Gastrocnemius medialis (tissue), 4 donors: ENCODE results near the gene UROC1. TPM values are rescaled to one million over a fixed set of nuclear protein-coding genes. Genes with fewer than 3 reads are reported as not detected.
A peak's percentile ranks its signal among the peaks of the same experiment; 100 is the strongest.

Experiments used
- ATAC-seq, 2 donors: fragments of 150-250 bp; one replicate each; pipeline ENCODE4 v1.9.1; 2016
- DNase-seq, 2 donors: peaks; one replicate each; pipeline ENCODE4 v3.0.0-alpha.2; 2019
- H3K27ac ChIP-seq, 4 donors: fragments of 200-600 bp; sonication (generic); 1 replicate in 1 of 4; 2 replicates in 3 of 4; pipeline ENCODE4 v1.5.1; 2016 to 2018; ENCODE audit warnings: mild to moderate bottlenecking in 2 of 4, moderate library complexity in 1 of 4
- H3K27me3 ChIP-seq, 3 donors: fragments of 200-600 bp; sonication (generic) in 2 of 3; 1 replicate in 1 of 3; 2 replicates in 2 of 3; pipeline versions ENCODE4 v1.5.1 to v1.6.0; 2016 to 2019; ENCODE audit warnings: mild to moderate bottlenecking in 1 of 3, moderate library complexity in 1 of 3
- H3K36me3 ChIP-seq, 2 donors: fragments of 200-600 bp; sonication (generic) in 1 of 2; one replicate each; pipeline ENCODE4 v1.5.1; 2017 to 2018
- H3K4me1 ChIP-seq, 2 donors: fragments of 200-600 bp; sonication (generic) in 1 of 2; one replicate each; pipeline ENCODE4 v1.5.1; 2016 to 2017; ENCODE audit warnings: mild to moderate bottlenecking in 2 of 2
- H3K4me3 ChIP-seq, 4 donors: fragments of 200-600 bp; sonication (generic) in 3 of 4; 1 replicate in 1 of 4; 2 replicates in 3 of 4; pipeline ENCODE4 v1.5.1; 2016 to 2019; ENCODE audit warnings: mild to moderate bottlenecking in 2 of 4
- H3K9me3 ChIP-seq, 3 donors: fragments of 200-600 bp; sonication (generic) in 2 of 3; 1 replicate in 1 of 3; 2 replicates in 2 of 3; pipeline ENCODE4 v1.5.1; 2016 to 2019
- POLR2A ChIP-seq, 2 donors: fragments of 450-650 bp; IDR thresholded peaks; one replicate each; pipeline ENCODE4 v1.6.1; 2017; ENCODE audit warnings: antibody characterized with exemption in 2 of 2, mild to moderate bottlenecking in 2 of 2, moderate library complexity in 2 of 2
- in situ Hi-C, 4 donors: fragments of 200-750 bp; cut with MboI; loops; one replicate each; pipeline versions ENCODE4 v1.15.0 to v1.8.0; 2017; ENCODE audit warnings: low sequenced_read_pairs in 4 of 4
- intact Hi-C: fragments of 100-400 bp; cut with DNase I; formaldehyde crosslinking; loops from one replicate; pipeline ENCODE4 v1.15.1; 2023; ENCODE audit warnings: low total_unique reads
- total RNA-seq, 4 donors: library from RNA; depleted of rRNA; stranded (reverse); fragments of >200 nt; gene quantifications; one replicate each; pipeline versions ENCODE4 v1.1.0 to v1.2.3, GENCODE V29; 2016
- TF ChIP-seq, protein P1 (sequence below), 5 experiments: fragments of 450-650 bp in 3 of 5; fragments of 200-600 bp in 2 of 5; sonication (generic) in 2 of 5; IDR thresholded peaks in 4 of 5; conservative IDR thresholded peaks in 1 of 5; 1 replicate in 4 of 5; 2 replicates in 1 of 5; pipeline ENCODE4 v1.5.1; 2016 to 2019; ENCODE audit warnings: antibody characterized with exemption in 5 of 5, mild to moderate bottlenecking in 3 of 5, moderate library complexity in 3 of 5

The UROC1 gene
- total RNA-seq, 4 donors from 2014 or later = 0.07 to 0.36 TPM; not detected in 2

DNA sequence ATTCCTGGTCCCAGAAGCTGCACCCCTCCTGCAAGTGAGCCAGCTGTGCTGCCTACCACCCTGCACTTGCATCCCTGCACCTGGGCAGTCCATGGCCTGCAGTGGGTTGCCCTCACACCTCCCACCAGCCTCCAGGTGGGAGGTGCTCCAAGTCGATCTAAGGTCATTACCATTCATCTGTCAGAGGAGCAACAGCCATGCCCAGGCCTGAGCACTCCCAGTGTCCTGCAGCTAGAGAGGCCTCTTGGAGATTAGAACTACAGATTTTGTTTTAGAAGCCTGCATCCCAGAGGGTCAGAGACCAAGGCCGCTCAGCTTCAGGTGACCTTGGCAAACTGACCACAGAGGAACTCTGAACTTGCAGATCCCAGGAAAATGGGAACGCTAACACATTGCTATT lies 32.9 kb downstream of the UROC1 start:
- no peak for DNase-seq
- peak overlapping the region; percentile 12 to 65 (median 54) for H3K27ac ChIP-seq
- peaks cover 23 to 43% of the 10 kb centered on the region in 2 donors for H3K4me1 ChIP-seq

GRCh38 chr3:126484148-126484547 lies 33.4 kb downstream of the UROC1 start:
- Histone ChIP-seq H3K27me3 (no peaks in the 10 kb centered on the region), H3K9me3 (no peaks in the 10 kb centered on the region), H3K36me3 (no peaks in the 10 kb centered on the region), H3K4me3 (no peak overlapping the region), H3K27ac (peak overlapping the region; percentile 12 to 65 (median 54)), H3K4me1 (peaks cover 23 to 43% of the 10 kb centered on the region in 2 donors)
- TF ChIP-seq POLR2A (IDR thresholded peaks at IDR 0.05) = no peak
- TF ChIP-seq, protein P1, sequence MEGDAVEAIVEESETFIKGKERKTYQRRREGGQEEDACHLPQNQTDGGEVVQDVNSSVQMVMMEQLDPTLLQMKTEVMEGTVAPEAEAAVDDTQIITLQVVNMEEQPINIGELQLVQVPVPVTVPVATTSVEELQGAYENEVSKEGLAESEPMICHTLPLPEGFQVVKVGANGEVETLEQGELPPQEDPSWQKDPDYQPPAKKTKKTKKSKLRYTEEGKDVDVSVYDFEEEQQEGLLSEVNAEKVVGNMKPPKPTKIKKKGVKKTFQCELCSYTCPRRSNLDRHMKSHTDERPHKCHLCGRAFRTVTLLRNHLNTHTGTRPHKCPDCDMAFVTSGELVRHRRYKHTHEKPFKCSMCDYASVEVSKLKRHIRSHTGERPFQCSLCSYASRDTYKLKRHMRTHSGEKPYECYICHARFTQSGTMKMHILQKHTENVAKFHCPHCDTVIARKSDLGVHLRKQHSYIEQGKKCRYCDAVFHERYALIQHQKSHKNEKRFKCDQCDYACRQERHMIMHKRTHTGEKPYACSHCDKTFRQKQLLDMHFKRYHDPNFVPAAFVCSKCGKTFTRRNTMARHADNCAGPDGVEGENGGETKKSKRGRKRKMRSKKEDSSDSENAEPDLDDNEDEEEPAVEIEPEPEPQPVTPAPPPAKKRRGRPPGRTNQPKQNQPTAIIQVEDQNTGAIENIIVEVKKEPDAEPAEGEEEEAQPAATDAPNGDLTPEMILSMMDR (IDR thresholded peaks at IDR 0.05 in 4 of 5, conservative IDR thresholded peaks at IDR 0.05 in 1 of 5) = no peak
- in situ Hi-C loops = no loop called here
- intact Hi-C loops = no loop called here
- peak; percentile 68 to 69 for DNase-seq
- peak; percentile 88 to 89 for ATAC-seq

More for the DNA sequence above, 32.9 kb downstream of the UROC1 start:
- no peaks in the 10 kb centered on the region for H3K9me3 ChIP-seq
- no peak for TF ChIP-seq POLR2A (IDR thresholded peaks at IDR 0.05)
- TF ChIP-seq, protein P1 (IDR thresholded peaks at IDR 0.05 in 4 of 5, conservative IDR thresholded peaks at IDR 0.05 in 1 of 5) = no peak
- no peak overlapping the region for H3K4me3 ChIP-seq
- H3K36me3 ChIP-seq = no peaks in the 10 kb centered on the region
- ATAC-seq = no peak
- no peaks in the 10 kb centered on the region for H3K27me3 ChIP-seq
- intact Hi-C loops (no loop called here), in situ Hi-C loops (no loop called here)

DNA sequence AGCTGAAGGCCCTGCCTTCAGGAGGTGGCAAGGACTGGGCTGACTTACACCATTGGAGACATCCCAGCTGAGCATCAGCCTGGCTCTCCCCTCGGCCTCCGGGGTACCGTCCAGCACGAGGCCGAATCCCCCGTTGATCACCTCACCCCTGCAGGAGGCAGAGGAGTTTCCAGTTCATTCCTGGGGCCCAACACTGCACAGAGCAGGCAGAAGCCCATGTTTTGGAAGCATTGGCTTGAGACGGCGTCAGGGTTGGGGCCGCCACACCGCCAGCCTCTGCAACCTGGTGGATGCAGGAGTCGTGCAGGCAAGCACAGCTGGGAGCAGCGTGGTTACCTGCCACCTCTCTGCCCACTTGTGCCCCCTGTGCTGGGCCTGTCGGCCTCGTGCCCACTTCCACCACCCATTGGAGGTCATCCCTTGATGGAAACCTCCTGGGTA lies 34.2 kb downstream of the UROC1 start:
- TF ChIP-seq POLR2A (IDR thresholded peaks at IDR 0.05) = no peak
- TF ChIP-seq, protein P1 (IDR thresholded peaks at IDR 0.05 in 4 of 5, conservative IDR thresholded peaks at IDR 0.05 in 1 of 5) = no peak
- in situ Hi-C loops (no loop called here), intact Hi-C loops (no loop called here)
- DNase-seq (no peak), ATAC-seq (no peak)
- Histone ChIP-seq H3K4me1 (peaks cover 23 to 43% of the 10 kb centered on the region in 2 donors), H3K4me3 (no peak overlapping the region), H3K36me3 (no peaks in the 10 kb centered on the region), H3K27ac (no peak overlapping the region), H3K27me3 (no peaks in the 10 kb centered on the region), H3K9me3 (no peaks in the 10 kb centered on the region)

DNA sequence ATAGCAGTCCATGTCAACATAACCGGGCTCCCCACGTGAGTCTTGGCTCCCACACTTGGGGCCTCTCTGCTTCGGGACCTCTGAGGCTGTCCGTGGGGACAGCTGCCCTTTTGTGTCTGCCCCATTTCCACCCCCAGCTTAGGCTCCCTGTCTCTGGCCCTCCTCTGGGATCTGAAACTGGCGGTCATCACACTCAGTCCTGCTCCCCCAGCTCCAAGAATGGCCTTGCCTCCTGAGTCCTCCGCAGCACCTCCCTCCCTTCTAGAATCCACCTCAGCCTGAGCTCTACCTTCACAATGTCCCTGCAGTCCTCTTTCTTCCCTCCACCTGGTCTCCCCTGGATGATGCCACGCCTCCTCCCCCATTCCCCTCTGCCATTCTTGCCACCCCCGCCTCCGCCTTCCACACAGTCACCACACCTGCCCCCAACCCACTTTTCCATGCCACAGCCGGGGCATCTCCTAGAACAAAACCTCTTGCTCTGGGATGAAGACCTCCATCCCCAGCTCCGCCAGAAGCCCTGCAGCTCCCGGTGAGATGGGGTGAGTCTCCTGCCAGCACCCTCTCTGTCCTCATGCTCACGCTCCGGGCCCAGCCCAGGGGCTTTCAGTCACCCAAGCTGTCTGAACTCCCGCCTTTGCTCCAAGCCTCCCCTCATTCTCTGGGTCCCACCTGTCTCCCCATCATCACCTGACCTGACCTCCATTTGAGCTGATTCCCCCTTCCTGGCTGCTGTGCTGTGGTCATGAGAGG lies 34.9 kb downstream of the UROC1 start:
- ATAC-seq (no peak), DNase-seq (no peak)
- no peaks in the 10 kb centered on the region for H3K36me3 ChIP-seq
- H3K27me3 ChIP-seq = no peaks in the 10 kb centered on the region
- in situ Hi-C loops = no loop called here
- TF ChIP-seq, protein P1 (IDR thresholded peaks at IDR 0.05 in 4 of 5, conservative IDR thresholded peaks at IDR 0.05 in 1 of 5) = no peak
- TF ChIP-seq POLR2A (IDR thresholded peaks at IDR 0.05) = no peak
- H3K4me3 ChIP-seq = no peak overlapping the region
- H3K4me1 ChIP-seq = peaks cover 23 to 43% of the 10 kb centered on the region in 2 donors
- H3K9me3 ChIP-seq = no peaks in the 10 kb centered on the region
- intact Hi-C loops = no loop called here
- H3K27ac ChIP-seq = no peak overlapping the region
